Purkinje cell (primary cell): ENCODE results near the gene OR8B4. TPM values are rescaled to one million over a fixed set of nuclear protein-coding genes. Genes with fewer than 3 reads are reported as not detected.

Experiments
- polyA plus RNA-seq: library from polyadenylated mRNA; unstranded; fragments of >200 nt; fragmentation: Nextera tagmentation; gene quantifications from 2 replicates; pipeline ENCODE4 v1.2.1, GENCODE V29; 2014

The OR8B4 gene, protein sequence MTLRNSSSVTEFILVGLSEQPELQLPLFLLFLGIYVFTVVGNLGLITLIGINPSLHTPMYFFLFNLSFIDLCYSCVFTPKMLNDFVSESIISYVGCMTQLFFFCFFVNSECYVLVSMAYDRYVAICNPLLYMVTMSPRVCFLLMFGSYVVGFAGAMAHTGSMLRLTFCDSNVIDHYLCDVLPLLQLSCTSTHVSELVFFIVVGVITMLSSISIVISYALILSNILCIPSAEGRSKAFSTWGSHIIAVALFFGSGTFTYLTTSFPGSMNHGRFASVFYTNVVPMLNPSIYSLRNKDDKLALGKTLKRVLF
- polyA plus RNA-seq = not detected in 2 replicates

DNA sequence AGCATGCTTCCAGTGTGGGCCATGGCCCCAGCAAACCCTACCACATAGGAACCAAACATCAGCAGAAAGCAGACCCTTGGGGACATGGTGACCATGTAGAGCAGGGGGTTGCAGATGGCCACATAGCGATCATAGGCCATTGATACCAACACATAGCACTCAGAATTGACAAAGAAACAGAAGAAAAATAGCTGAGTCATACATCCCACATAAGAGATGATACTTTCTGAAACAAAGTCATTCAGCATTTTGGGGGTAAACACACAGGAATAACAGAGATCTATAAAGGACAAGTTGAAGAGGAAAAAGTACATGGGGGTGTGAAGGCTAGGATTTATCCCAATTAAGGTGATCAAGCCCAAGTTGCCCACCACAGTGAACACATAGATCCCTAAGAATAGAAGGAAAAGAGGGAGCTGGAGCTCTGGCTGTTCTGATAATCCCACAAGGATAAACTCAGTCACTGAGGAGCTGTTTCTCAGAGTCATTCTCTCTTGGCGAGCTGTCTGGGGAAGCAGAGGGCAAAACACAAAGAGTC lies at the start of gene OR8B4:
OR8B4 (minus strand) TSS at position 488 of the 538 bp plus-strand sequence; CDS start at position 488, 0 bp downstream.

GRCh38 chr11:124445646-124446150 lies 21.0 kb upstream of the OR8B4 start, which contains the start of gene OR8B8:
Gene OR8B8, minus strand, starts transcription at chr11:124445696. Its CDS starts 4,611 bp downstream, at chr11:124441085.

DNA sequence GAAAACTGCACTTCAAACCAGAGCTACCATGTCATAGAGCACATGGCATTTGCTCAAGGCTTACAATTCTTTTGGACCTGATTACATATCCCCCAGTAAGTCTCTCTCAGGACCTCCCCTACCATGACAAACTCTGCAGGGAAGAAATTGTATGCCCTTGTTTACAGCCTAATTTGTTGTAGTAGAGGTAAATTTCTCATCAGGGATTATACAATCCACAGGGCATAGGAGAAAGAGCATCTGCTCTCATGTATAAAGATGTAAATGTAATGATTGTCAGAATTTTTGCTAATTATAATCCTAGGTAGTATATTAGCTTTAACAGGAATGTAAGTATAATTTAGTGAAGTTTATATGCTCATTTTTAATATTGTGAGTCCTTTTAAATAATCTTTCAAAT lies 25.7 kb downstream of the OR8B4 start, which contains the start of gene OR8B3:
OR8B3 (minus strand) TSS at position 101 of the 400 bp plus-strand sequence. CDS start 1,673 bp downstream, outside the sequence.

DNA sequence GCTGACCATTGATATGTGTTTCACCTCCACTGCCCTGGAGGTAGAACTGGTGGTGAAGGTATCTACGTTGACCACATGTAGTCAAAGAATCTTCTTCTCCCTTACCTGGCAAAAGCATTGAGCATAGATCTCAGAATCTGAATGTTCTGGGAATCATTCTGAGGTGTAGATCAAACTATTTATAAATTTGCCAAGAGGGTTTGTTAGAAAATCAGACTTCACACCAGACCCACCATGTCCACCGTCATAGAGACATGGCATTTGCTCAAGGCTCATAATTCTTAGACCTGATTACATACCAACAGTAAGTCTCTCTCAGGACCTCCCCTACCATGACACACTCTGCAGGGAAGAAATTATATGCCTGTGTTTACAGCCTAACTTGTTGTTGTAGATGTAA lies 40.3 kb downstream of the OR8B4 start, which contains the start of gene OR8B2:
OR8B2 (minus strand) TSS at position 101 of the 400 bp plus-strand sequence. CDS start 1,156 bp downstream, outside the sequence.

Other genes starting within 250 kb of the OR8B4 start
- gene OR10D3, start 241.5 kb downstream of the OR8B4 start, polyA plus RNA-seq = not detected in 2 replicates
- gene OR8G1, start 183.8 kb downstream of the OR8B4 start, polyA plus RNA-seq = not detected in 2 replicates
- not detected in 2 replicates for gene OR8G5, start 168.5 kb downstream of the OR8B4 start, polyA plus RNA-seq
- not detected in 2 replicates for gene OR8D1, start 110.9 kb downstream of the OR8B4 start, polyA plus RNA-seq
- not detected in 2 replicates for gene OR8D2, start 104.7 kb downstream of the OR8B4 start, polyA plus RNA-seq
- gene OR8B2, start 40.4 kb downstream of the OR8B4 start, polyA plus RNA-seq = not detected in 2 replicates
- gene OR8B3, start 25.8 kb downstream of the OR8B4 start, polyA plus RNA-seq = not detected in 2 replicates
- gene OR8B8, start 20.8 kb upstream of the OR8B4 start, polyA plus RNA-seq = 0.35 and 0.56 TPM in 2 replicates
- not detected in 2 replicates for gene OR8B12, start 118.8 kb upstream of the OR8B4 start, polyA plus RNA-seq
- not detected in 2 replicates for gene OR8A1, start 145.1 kb upstream of the OR8B4 start, polyA plus RNA-seq
- not detected in 2 replicates for gene PANX3, start 186.6 kb upstream of the OR8B4 start, polyA plus RNA-seq
- 14.2 and 20.6 TPM in 2 replicates for gene TBRG1, start 198.0 kb upstream of the OR8B4 start, polyA plus RNA-seq
- 72.2 and 84.2 TPM in 2 replicates for gene SIAE, start 248.9 kb upstream of the OR8B4 start, polyA plus RNA-seq
- 68.9 and 70.3 TPM in 2 replicates for gene SPA17, start 249.0 kb upstream of the OR8B4 start, polyA plus RNA-seq